RWPE1 (cell line): ENCODE measurements around the gene NAGPA.
A peak's percentile ranks its signal among the peaks of the same experiment; 100 is the strongest.

Experiments used
- CTCF ChIA-PET: fragments of 350-600 bp; sonication (Branson Sonifier 250); formaldehyde crosslinking; extraction: SDS; loops from one replicate; lab custom pipeline; 2021; lab: Yijun Ruan, JAX
- POLR2A ChIA-PET: fragments of 400-600 bp; formaldehyde crosslinking; extraction: SDS; loops from one replicate; lab custom pipeline; 2020; ENCODE audit warnings: antibody characterized with exemption; ENCODE audit not compliant: low non-redundant PET; lab: Yijun Ruan, JAX
- DNase-seq: peaks from one replicate; pipeline ENCODE4 v3.0.0; 2012; ENCODE audit warnings: low spot score
- H3K27ac ChIP-seq: fragments of 450-650 bp; 2 replicates; pipeline ENCODE4 v1.5.1; 2017
- CTCF ChIP-seq: fragments of 450-650 bp; conservative IDR thresholded peaks from 2 replicates; pipeline ENCODE4 v1.5.1; 2017; ENCODE audit warnings: low read depth, mild to moderate bottlenecking

NAGPA gene

GRCh38 chr16:5024632-5025031 lies 9.1 kb downstream of the NAGPA start:
- POLR2A ChIA-PET, result no interaction called here

GRCh38 chr16:5022521-5022920 lies 11.2 kb downstream of the NAGPA start:
- no peak for DNase-seq
- ChIA-PET POLR2A (no interaction called here), CTCF (interaction anchor here (0.6 kb wide), 1 partner anchor 303 kb away, joined by 3 read pairs; no protein-coding TSS in a partner anchor)
- TF ChIP-seq CTCF, result no peak
- no peak overlapping the region for H3K27ac ChIP-seq

More at GRCh38 chr16:5024632-5025031, 9.1 kb downstream of the NAGPA start:
- peak; percentile 64 for DNase-seq
- no peak overlapping the region for H3K27ac ChIP-seq
- CTCF ChIA-PET, result interaction anchor here (0.6 to 1.6 kb wide), 5 partner anchors 9 to 386 kb away, joined by 3 to 6 read pairs (median 4); partner anchors contain the start of gene NAGPA
- TF ChIP-seq CTCF, result peak; percentile 15; the same call in 1 of the 2 replicates

GRCh38 chr16:5020551-5020950 lies 13.2 kb downstream of the NAGPA start:
- CTCF ChIA-PET, result interaction anchor here (0.7 kb wide), 1 partner anchor 232 kb away, joined by 3 read pairs; no protein-coding TSS in a partner anchor
- POLR2A ChIA-PET, result no interaction called here
- DNase-seq, result no peak
- TF ChIP-seq CTCF, result no peak
- no peak overlapping the region for H3K27ac ChIP-seq

GRCh38 chr16:5019775-5020174 lies 14.0 kb downstream of the NAGPA start:
- no peak for DNase-seq

GRCh38 chr16:5018793-5019192 lies 14.9 kb downstream of the NAGPA start:
- CTCF ChIA-PET, result no interaction called here
- no peak for TF ChIP-seq CTCF
- POLR2A ChIA-PET, result no interaction called here

More at GRCh38 chr16:5019775-5020174, 14.0 kb downstream of the NAGPA start:
- ChIA-PET POLR2A (no interaction called here), CTCF (no interaction called here)
- TF ChIP-seq CTCF, result no peak
- no peak overlapping the region for H3K27ac ChIP-seq

GRCh38 chr16:5017678-5017969 lies 16.1 kb downstream of the NAGPA start:
- H3K27ac ChIP-seq, result no peak overlapping the region
- CTCF ChIA-PET, result interaction anchor here (0.7 kb wide), 1 partner anchor 43 kb away, joined by 3 read pairs; no protein-coding TSS in a partner anchor

More at GRCh38 chr16:5018793-5019192, 14.9 kb downstream of the NAGPA start:
- no peak for DNase-seq
- H3K27ac ChIP-seq, result no peak overlapping the region

More at GRCh38 chr16:5017678-5017969, 16.1 kb downstream of the NAGPA start:
- no peak for DNase-seq
- POLR2A ChIA-PET, result no interaction called here
- TF ChIP-seq CTCF, result no peak
